SU-DHL-6 (cell line): ENCODE data around the gene RINT1.

Experiments
- H2AFZ ChIP-seq: fragments of 200-600 bp; sonication (generic); 2 replicates; pipeline ENCODE4 v1.6.1; 2014; ENCODE audit warnings: low read depth, mild to moderate bottlenecking, moderate library complexity, mixed read lengths, antibody characterized with exemption, low read length; ENCODE audit not compliant: severe bottlenecking
- H3F3A ChIP-seq: fragments of 200-600 bp; shearing (Covaris generic); 2 replicates; pipeline ENCODE4 v1.6.0; 2016; ENCODE audit warnings: antibody characterized with exemption, mild to moderate bottlenecking; ENCODE audit not compliant: insufficient read depth
- H3K27ac ChIP-seq: fragments of 200-600 bp; sonication (generic); 2 replicates; pipeline ENCODE4 v1.5.1; 2016; ENCODE audit warnings: low read depth, mild to moderate bottlenecking, low read length, moderate library complexity, mixed read lengths
- H3K27me3 ChIP-seq: fragments of 200-600 bp; sonication (generic), shearing (Covaris generic); 2 replicates; pipeline ENCODE4 v1.6.0; 2014; ENCODE audit warnings: mild to moderate bottlenecking, low read length
- H3K36me3 ChIP-seq: fragments of 200-600 bp; sonication (generic); 2 replicates; pipeline ENCODE4 v1.6.1; 2014; ENCODE audit warnings: mild to moderate bottlenecking, low read length, mixed read lengths
- H3K4me2 ChIP-seq: fragments of 300-600, 200-600 bp; shearing (Covaris generic), sonication (generic); 2 replicates; pipeline ENCODE4 v1.6.0; 2014; ENCODE audit warnings: low read length, low read depth, mild to moderate bottlenecking; ENCODE audit not compliant: poor library complexity, severe bottlenecking
- H3K4me3 ChIP-seq: fragments of 200-600 bp; sonication (generic); 2 replicates; pipeline ENCODE4 v1.5.1; 2014; ENCODE audit warnings: antibody characterized with exemption, low read length, mild to moderate bottlenecking, mixed read lengths; ENCODE audit not compliant: insufficient read depth, poor library complexity, severe bottlenecking
- H3K79me2 ChIP-seq: fragments of 200-600 bp; sonication (generic); 2 replicates; pipeline ENCODE4 v1.6.1; 2014; ENCODE audit warnings: mild to moderate bottlenecking, low read length, moderate library complexity; ENCODE audit not compliant: insufficient read depth
- H3K9ac ChIP-seq: fragments of 200-600 bp; sonication (generic); 2 replicates; pipeline ENCODE4 v1.7.0; 2014; ENCODE audit warnings: mild to moderate bottlenecking, low read length
- H3K9me2 ChIP-seq: fragments of 200-600 bp; sonication (generic); replicated peaks from 2 replicates; pipeline ENCODE4 v1.6.1; 2014; ENCODE audit warnings: low read length; ENCODE audit not compliant: insufficient read depth
- H3K9me3 ChIP-seq: fragments of 200-600 bp; sonication (generic); 2 replicates; pipeline ENCODE4 v1.6.1; 2014; ENCODE audit warnings: low read length, mixed read lengths; ENCODE audit not compliant: insufficient read depth
- H4K20me1 ChIP-seq: fragments of 200-600 bp; sonication (generic); 2 replicates; pipeline ENCODE4 v1.6.1; 2014; ENCODE audit warnings: low read depth, mild to moderate bottlenecking, antibody characterized with exemption, low read length, moderate library complexity, mixed read lengths
- EZH2phosphoT487 ChIP-seq: fragments of 200-600 bp; sonication (generic), shearing (Covaris generic); conservative IDR thresholded peaks from 2 replicates; pipeline ENCODE4 v1.6.1; 2018; ENCODE audit warnings: mild to moderate bottlenecking, antibody characterized with exemption, low read length, moderate library complexity, mixed read lengths
- TF ChIP-seq, protein P1 (sequence below): fragments of 200-600 bp; sonication (generic); IDR thresholded peaks from one replicate; pipeline ENCODE4 v1.5.1; 2017; ENCODE audit warnings: antibody characterized with exemption, mild to moderate bottlenecking, low read length, moderate library complexity; ENCODE audit not compliant: insufficient read depth, poor library complexity, severe bottlenecking

Gene RINT1

GRCh38 chr7:105497016-105497415 is 35.0 kb upstream of the RINT1 start:
- Histone ChIP-seq H4K20me1 (no peaks in the 10 kb centered on the region), H3K27ac (no peak overlapping the region), H3K9ac (no peak overlapping the region), H3F3A (no peaks in the 10 kb centered on the region), H3K4me3 (no peak overlapping the region), H3K9me2 (no peaks in the 10 kb centered on the region), H2AFZ (no peak overlapping the region), H3K4me2 (no peak overlapping the region), H3K36me3 (peaks cover 10% of the 10 kb centered on the region), H3K27me3 (no peaks in the 10 kb centered on the region), H3K79me2 (no peaks in the 10 kb centered on the region), H3K9me3 (no peaks in the 10 kb centered on the region)
- TF ChIP-seq, protein P1, sequence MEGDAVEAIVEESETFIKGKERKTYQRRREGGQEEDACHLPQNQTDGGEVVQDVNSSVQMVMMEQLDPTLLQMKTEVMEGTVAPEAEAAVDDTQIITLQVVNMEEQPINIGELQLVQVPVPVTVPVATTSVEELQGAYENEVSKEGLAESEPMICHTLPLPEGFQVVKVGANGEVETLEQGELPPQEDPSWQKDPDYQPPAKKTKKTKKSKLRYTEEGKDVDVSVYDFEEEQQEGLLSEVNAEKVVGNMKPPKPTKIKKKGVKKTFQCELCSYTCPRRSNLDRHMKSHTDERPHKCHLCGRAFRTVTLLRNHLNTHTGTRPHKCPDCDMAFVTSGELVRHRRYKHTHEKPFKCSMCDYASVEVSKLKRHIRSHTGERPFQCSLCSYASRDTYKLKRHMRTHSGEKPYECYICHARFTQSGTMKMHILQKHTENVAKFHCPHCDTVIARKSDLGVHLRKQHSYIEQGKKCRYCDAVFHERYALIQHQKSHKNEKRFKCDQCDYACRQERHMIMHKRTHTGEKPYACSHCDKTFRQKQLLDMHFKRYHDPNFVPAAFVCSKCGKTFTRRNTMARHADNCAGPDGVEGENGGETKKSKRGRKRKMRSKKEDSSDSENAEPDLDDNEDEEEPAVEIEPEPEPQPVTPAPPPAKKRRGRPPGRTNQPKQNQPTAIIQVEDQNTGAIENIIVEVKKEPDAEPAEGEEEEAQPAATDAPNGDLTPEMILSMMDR = no peak
- no peak for TF ChIP-seq EZH2phosphoT487

DNA sequence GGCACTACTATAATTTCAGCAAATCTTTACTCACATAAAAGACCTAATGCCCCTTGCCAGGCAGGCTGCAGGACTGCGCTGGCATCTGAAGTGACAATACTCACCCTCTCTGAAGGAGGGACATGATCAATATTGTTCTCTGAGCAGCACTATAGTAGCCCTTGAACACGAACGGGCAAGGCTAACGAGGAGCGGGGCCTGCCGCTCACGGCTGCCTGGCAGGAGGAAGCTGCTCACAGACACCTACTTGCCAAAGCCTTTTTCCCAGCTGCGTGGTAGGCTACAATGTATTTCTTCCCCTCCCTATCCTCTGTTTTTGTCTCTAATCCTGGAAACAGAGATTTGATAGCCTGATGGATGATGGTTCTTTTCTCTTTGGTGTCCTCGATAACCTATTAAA is 29.8 kb upstream of the RINT1 start:
- no peak for TF ChIP-seq EZH2phosphoT487
- TF ChIP-seq, protein P1 = no peak
- Histone ChIP-seq H3K79me2 (no peaks in the 10 kb centered on the region), H3K9me2 (no peaks in the 10 kb centered on the region), H2AFZ (no peak overlapping the region), H3K27me3 (no peaks in the 10 kb centered on the region), H3K4me3 (no peak overlapping the region), H3K9ac (no peak overlapping the region), H3K9me3 (no peaks in the 10 kb centered on the region), H3K36me3 (peaks cover 20% of the 10 kb centered on the region), H3K4me2 (no peak overlapping the region), H4K20me1 (no peaks in the 10 kb centered on the region), H3K27ac (no peak overlapping the region), H3F3A (no peaks in the 10 kb centered on the region)

DNA sequence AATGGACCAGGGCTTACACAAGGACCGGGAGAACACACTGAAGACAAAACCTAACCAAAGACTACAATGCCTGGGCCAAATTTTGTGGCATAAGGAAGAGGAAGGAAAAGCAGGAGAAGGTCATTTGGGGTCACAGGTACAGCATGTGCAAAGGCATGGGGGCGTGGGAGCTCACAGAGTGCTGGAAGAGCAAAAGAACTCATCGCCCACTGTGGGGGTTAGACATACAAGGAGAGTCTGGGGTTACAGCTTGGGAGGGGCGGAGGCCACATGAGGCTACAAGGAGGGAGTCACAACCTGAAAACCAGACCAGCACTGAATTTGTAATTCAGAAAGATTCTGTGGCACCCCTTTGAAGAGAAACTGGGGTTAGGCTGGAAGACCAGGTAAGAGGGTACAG is 19.6 kb upstream of the RINT1 start:
- no peak for TF ChIP-seq EZH2phosphoT487
- TF ChIP-seq, protein P1 = no peak
- Histone ChIP-seq H3K79me2 (peaks cover 84% of the 10 kb centered on the region), H3K9me3 (no peaks in the 10 kb centered on the region), H3K4me2 (no peak overlapping the region), H3K36me3 (no peaks in the 10 kb centered on the region), H3K27ac (no peak overlapping the region), H3K9me2 (no peaks in the 10 kb centered on the region), H3F3A (no peaks in the 10 kb centered on the region), H3K4me3 (no peak overlapping the region), H3K27me3 (no peaks in the 10 kb centered on the region), H2AFZ (no peak overlapping the region), H3K9ac (no peak overlapping the region), H4K20me1 (0 out of 2 replicates have a peak, but pooled peaks cover 5% of the 10 kb centered on the region)
